Activated T-cell treated with anti-CD3 and anti-CD28 coated beads, Interleukin-2, amount 50 U/mL, for 24 hours (primary cell): ENCODE measurements around the gene NOD2.

Source experiments
- DNase-seq: peaks from one replicate; pipeline ENCODE4 v3.0.0-alpha.2; 2020
- H3K27ac Mint-ChIP-seq: 2 replicates; pipeline ENCODE4 v1.8.0; 2020; ENCODE audit warnings: mild to moderate bottlenecking, mixed read lengths
- H3K27me3 Mint-ChIP-seq: 2 replicates; pipeline ENCODE4 v1.8.0; 2020; ENCODE audit warnings: mixed read lengths
- H3K36me3 Mint-ChIP-seq: 2 replicates; pipeline ENCODE4 v1.8.0; 2020; ENCODE audit warnings: low read depth, mixed read lengths
- H3K4me1 Mint-ChIP-seq: 2 replicates; pipeline ENCODE4 v1.8.0; 2020; ENCODE audit warnings: low read depth, mixed read lengths
- H3K4me3 Mint-ChIP-seq: 2 replicates; pipeline ENCODE4 v1.8.0; 2020; ENCODE audit warnings: mild to moderate bottlenecking, moderate library complexity, mixed read lengths
- H3K9me3 Mint-ChIP-seq: 2 replicates; pipeline ENCODE4 v1.8.0; 2020; ENCODE audit warnings: mixed read lengths

Gene NOD2

DNA sequence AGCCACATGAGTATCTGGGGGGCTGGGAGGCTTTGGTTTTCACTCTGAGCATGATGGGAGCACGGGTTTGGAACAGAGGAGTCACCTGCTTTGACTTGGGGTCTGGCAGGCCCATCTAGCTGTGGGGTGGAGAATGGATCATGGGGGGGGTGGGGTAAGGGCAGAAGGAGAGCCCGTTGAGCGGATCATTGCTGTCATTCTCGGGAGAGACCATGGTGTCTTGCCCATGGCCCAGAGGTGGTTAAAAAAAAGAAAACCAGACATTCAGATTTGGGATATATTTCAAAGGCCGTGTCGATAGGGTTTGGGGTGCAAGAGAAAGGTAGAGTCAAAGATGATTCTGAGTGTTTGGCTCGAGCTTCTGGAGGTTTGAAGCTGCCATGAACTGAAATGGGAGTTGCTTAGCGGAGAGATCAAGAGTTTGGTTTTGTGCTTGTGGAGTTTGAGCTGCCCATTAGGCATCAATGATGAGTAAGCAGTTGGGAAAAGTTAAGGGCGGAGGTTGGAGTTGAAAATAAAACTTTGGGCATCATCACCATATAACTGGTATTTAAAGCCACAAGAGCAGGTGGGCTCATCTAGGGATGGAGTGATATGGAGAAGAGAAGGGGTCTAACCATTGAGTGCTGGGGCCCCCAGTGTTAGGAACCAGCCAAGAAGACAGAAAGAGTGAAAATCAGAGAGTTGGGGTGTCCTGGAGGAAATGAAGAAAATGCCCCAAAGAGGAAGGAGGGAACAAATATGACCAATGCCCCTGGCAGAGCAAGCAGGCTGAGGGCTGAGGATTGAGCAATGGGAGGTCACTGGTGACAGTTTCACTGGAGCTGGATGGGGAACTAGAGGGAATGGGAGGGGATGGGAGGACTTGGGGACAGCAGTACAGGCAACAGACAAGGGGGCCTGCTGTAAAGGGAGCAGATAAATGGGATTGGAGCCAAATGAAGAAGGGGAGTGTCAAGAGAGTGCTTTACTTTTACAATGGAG lies 1.9 kb downstream of the NOD2 start:
- H3K4me1 Mint-ChIP-seq, result peaks cover 73% of the 10 kb centered on the region
- no peaks in the 10 kb centered on the region for H3K9me3 Mint-ChIP-seq
- H3K36me3 Mint-ChIP-seq, result peaks cover 10% of the 10 kb centered on the region
- H3K27ac Mint-ChIP-seq, result peak overlapping the region; percentile 45
- H3K4me3 Mint-ChIP-seq, result peak overlapping the region; percentile 74
- H3K27me3 Mint-ChIP-seq, result no peaks in the 10 kb centered on the region
- DNase-seq, result peak; percentile 23

DNA sequence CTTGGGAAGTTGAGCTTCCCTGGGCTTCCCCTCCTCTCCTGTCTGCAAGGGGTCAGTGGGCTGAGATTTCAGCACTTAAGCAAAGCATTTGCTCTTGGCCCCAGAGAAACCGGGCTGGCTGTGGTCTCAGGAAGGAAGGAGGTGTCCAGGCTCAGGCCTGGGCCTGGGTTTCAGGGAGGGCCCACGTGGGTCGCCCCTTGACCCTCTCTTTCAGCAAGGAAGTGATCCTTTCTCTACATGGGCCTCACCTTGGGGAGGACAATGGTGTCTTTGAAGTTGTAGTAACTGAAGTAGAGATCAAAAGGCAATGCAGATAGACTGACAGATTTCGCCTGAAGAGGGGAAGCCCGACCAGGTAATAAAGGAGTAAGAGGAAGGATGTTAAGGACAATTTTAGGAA lies 2.7 kb downstream of the NOD2 start:
- Mint-ChIP-seq H3K36me3 (peaks cover 15% of the 10 kb centered on the region), H3K4me3 (no peak overlapping the region), H3K27ac (peak overlapping the region; percentile 45), H3K9me3 (no peaks in the 10 kb centered on the region), H3K27me3 (no peaks in the 10 kb centered on the region), H3K4me1 (peaks cover 81% of the 10 kb centered on the region)
- DNase-seq, result peak; percentile 38

DNA sequence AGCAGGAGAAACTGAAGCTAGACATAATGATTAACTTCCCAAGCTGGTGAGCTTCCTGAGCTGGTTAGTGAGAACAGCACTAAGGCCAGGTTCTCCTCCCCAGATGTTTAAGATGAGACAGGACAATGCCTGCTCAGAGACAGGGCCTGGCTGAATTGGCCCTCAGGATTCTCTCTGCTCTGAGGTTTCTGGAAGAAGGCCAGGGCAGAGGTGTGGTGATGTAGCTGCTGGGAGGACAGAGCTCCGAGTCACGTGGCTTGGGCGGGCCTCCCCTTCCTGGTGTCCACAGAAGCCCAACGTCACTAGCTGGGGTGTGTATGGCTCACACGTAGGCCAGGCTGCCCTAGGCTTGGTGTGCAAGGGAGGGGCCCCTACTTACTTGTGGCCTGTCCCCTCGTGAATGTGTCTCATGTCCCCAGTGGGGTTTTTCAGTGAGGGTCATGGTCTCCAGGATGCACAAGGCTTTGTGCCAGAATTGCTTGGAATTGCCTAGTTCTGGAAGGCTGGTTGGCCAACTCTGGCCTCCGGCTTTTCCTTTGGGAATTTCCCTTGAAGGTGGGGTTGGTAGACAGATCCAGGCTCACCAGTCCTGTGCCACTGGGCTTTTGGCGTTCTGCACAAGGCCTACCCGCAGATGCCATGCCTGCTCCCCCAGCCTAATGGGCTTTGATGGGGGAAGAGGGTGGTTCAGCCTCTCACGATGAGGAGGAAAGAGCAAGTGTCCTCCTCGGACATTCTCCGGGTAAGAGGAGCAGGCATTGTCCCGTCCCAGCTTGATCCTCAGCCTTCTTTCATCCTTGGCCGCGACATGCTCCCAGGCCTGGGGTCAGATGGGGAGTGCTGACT lies 3.4 kb downstream of the NOD2 start:
- H3K27ac Mint-ChIP-seq, result peak overlapping the region; percentile 93
- DNase-seq, result peak; percentile 67
- peaks cover 21% of the 10 kb centered on the region for H3K36me3 Mint-ChIP-seq
- H3K9me3 Mint-ChIP-seq, result no peaks in the 10 kb centered on the region
- peak overlapping the region; percentile 74 for H3K4me3 Mint-ChIP-seq
- no peaks in the 10 kb centered on the region for H3K27me3 Mint-ChIP-seq
- H3K4me1 Mint-ChIP-seq, result peaks cover 86% of the 10 kb centered on the region

DNA sequence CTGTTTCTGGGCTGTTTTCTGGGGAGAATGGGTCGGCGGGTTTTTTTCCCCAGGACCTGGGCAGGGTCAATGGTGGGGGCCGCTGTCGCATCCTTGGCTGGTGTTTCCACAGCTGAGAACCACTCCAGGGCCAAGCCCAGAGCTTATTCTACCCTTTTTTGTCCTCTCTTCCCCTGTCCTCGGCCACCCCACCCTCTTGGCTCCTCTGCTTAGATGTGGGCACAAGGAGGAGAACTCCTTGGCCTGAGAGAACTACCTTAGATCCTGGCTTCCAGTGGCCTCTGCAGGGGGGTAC lies 4.0 kb downstream of the NOD2 start:
- H3K4me1 Mint-ChIP-seq, result peaks cover 86% of the 10 kb centered on the region
- no peaks in the 10 kb centered on the region for H3K9me3 Mint-ChIP-seq
- no peak for DNase-seq
- no peaks in the 10 kb centered on the region for H3K27me3 Mint-ChIP-seq
- H3K36me3 Mint-ChIP-seq, result peaks cover 21% of the 10 kb centered on the region
- H3K4me3 Mint-ChIP-seq, result peak overlapping the region; percentile 74
- H3K27ac Mint-ChIP-seq, result peak overlapping the region; percentile 93

DNA sequence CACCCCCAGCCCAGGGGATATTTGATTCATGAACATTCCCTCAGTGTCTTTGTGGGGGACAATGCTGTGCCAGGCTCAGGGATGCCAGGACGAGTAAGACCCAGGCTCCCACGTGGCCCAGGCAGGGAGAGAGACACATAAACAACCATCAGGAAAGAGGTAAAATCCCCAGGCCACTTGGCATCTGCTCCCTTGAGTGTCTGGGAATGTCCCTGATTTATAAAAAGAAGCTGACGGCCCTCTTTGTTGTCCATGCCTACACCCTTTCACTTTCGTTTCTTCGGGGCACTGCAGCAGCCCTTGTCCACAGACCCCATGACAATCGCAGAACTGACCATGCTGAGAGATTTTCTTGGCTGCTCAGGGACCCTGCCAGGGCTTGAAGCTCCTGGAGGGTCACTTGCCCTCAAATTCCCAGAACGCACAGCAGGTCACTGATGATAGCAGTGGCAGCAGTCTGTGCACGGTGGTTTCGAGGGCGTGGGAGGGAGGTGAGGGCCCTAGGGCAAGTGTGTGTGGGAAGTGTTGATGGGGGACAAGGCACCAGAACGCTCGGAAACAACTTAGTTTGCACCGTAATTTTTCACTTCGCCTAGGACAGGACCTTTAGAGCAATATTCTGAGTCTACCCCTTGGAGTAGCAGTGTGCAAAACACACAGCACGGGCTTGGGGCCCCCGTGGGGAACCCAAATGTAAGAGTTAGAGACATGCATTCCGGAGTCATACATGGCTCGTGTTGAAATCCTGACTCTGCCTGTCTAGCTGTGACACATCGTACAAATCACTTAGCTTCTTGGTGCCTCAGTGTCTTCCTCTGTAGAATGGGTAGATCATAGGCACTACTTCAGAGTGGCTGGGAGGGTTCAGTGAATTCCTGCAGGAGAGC lies 4.7 kb downstream of the NOD2 start:
- Mint-ChIP-seq H3K27me3 (no peaks in the 10 kb centered on the region), H3K27ac (peak overlapping the region; percentile 93), H3K36me3 (peaks cover 26% of the 10 kb centered on the region), H3K9me3 (no peaks in the 10 kb centered on the region), H3K4me1 (peaks cover 88% of the 10 kb centered on the region), H3K4me3 (peak overlapping the region; percentile 74)
- peak; percentile 79 for DNase-seq

DNA sequence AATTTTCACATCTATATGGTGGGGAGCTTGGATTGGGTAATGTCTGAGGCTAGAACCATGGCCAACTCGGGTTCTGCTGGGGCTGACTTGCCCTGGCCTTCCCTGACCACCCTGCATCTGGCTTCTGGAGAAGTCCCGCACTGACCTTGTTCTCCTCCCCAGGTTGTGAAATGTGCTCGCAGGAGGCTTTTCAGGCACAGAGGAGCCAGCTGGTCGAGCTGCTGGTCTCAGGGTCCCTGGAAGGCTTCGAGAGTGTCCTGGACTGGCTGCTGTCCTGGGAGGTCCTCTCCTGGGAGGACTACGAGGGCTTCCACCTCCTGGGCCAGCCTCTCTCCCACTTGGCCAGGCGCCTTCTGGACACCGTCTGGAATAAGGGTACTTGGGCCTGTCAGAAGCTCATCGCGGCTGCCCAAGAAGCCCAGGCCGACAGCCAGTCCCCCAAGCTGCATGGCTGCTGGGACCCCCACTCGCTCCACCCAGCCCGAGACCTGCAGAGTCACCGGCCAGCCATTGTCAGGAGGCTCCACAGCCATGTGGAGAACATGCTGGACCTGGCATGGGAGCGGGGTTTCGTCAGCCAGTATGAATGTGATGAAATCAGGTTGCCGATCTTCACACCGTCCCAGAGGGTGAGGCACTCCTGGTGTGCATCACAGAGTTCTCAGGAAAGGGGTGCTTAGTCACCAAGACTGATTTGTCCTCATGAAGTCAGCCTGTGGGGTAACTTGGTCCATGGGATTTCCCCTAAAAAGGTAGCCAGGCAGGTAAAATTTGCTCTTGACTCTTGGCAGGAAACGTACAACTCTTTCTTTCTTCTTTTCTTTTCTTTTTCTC lies 6.1 kb downstream of the NOD2 start:
- peak overlapping the region; percentile 74 for H3K4me3 Mint-ChIP-seq
- H3K27ac Mint-ChIP-seq, result peak overlapping the region; percentile 93
- DNase-seq, result peak; percentile 75
- H3K4me1 Mint-ChIP-seq, result peaks cover 80% of the 10 kb centered on the region
- H3K27me3 Mint-ChIP-seq, result no peaks in the 10 kb centered on the region
- H3K9me3 Mint-ChIP-seq, result peaks cover 7% of the 10 kb centered on the region
- peaks cover 36% of the 10 kb centered on the region for H3K36me3 Mint-ChIP-seq

DNA sequence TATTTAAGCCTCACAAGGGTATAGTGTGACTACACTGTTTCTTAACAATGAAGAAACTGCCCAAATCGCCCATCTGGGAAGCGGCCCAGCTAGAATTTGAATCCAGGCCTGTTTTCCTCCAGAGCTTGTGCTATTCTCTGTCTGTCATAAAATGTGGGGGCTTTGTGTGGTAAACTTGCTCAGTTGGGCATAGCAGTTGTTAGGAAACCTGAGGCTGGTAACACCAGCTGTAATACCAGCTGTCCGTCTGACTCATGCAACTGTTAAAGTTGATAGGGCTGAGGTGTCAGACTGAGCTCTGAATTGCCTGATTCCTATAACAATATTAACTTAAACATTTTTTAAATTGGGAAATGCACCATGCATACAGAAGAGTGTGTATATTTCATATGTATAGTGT lies 9.3 kb downstream of the NOD2 start:
- peak; percentile 28 for DNase-seq
- Mint-ChIP-seq H3K27me3 (no peaks in the 10 kb centered on the region), H3K9me3 (peaks cover 19% of the 10 kb centered on the region), H3K27ac (no peak overlapping the region), H3K36me3 (peaks cover 53% of the 10 kb centered on the region), H3K4me3 (no peak overlapping the region), H3K4me1 (peaks cover 72% of the 10 kb centered on the region)

DNA sequence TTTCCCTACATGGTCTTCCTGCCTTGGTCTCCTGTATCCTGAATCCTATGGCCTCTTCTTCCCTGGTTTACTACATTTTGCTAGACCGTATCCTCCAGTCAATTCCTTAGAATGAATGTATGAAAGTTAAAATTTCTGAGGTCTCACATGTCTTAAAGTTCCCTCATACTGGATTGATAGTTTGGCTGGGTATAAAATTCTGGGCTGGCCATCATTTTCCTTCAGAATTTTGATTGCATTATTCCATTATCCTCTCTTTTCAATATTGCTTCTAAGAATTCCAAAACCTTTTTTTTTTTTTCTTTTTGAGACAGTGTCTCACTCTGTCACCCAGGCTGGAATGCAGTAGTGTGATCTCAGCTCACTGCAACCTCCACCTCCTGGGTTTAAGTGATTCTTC lies 10.8 kb downstream of the NOD2 start:
- peaks cover 51% of the 10 kb centered on the region for H3K36me3 Mint-ChIP-seq
- DNase-seq, result no peak
- H3K27me3 Mint-ChIP-seq, result no peaks in the 10 kb centered on the region
- H3K9me3 Mint-ChIP-seq, result peaks cover 19% of the 10 kb centered on the region
- no peak overlapping the region for H3K4me3 Mint-ChIP-seq
- H3K4me1 Mint-ChIP-seq, result peaks cover 72% of the 10 kb centered on the region
- no peak overlapping the region for H3K27ac Mint-ChIP-seq

DNA sequence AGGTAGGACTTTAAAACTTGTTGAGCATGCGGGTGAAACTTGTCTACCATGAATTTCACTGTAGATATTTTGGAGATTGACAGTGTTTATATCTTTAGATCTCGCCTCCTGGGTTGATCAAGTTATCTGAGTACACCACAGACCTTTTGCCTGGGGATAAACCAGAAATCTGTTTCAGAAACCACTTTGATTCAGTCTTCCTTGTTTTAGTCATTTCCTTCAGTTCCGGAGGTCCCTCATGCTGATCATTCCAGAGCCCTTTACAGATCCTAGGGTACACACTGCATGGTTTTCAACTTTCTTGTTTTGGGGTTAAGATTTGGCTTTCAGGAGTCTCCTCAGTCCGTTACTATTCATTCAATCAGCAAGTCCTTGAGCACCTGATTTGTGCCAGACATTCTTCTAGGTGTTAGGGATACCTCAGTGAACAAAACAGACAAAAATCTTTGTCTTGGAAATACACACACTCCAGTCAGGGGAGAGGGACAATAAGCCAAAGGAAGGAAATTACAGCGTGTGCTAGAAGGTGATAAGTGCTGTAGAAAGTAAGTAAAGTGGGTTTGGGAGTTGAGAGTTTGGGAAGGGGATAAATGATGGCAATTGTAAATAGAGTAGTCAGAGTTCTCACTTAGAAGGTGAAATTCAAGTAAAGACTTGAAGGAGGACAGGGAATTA lies 12.2 kb downstream of the NOD2 start:
- Mint-ChIP-seq H3K9me3 (peaks cover 19% of the 10 kb centered on the region), H3K27me3 (no peaks in the 10 kb centered on the region), H3K4me3 (no peak overlapping the region), H3K36me3 (peaks cover 45% of the 10 kb centered on the region), H3K4me1 (peaks cover 68% of the 10 kb centered on the region), H3K27ac (no peak overlapping the region)
- no peak for DNase-seq

DNA sequence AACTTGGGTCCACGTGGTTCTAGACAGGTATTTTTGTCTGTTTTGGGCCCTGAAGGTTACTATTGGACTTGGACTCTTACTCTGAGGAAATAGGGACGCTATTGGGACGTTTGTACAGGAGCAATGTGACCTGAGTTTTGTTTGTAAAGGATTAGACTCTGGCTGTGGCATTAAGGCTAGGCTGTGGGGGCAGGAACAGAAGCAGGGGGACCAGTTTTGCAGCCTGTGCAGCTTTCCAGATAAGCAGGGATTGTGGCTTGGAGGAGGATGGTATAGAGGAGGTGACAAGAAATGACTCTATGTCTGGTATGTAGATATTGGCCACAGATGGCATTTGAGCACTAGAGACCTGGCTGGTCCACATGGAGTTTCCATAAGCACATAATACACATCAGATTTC lies 12.8 kb downstream of the NOD2 start:
- no peak overlapping the region for H3K27ac Mint-ChIP-seq
- peaks cover 43% of the 10 kb centered on the region for H3K36me3 Mint-ChIP-seq
- no peaks in the 10 kb centered on the region for H3K27me3 Mint-ChIP-seq
- DNase-seq, result no peak
- no peak overlapping the region for H3K4me3 Mint-ChIP-seq
- H3K4me1 Mint-ChIP-seq, result peaks cover 62% of the 10 kb centered on the region
- H3K9me3 Mint-ChIP-seq, result peaks cover 19% of the 10 kb centered on the region

DNA sequence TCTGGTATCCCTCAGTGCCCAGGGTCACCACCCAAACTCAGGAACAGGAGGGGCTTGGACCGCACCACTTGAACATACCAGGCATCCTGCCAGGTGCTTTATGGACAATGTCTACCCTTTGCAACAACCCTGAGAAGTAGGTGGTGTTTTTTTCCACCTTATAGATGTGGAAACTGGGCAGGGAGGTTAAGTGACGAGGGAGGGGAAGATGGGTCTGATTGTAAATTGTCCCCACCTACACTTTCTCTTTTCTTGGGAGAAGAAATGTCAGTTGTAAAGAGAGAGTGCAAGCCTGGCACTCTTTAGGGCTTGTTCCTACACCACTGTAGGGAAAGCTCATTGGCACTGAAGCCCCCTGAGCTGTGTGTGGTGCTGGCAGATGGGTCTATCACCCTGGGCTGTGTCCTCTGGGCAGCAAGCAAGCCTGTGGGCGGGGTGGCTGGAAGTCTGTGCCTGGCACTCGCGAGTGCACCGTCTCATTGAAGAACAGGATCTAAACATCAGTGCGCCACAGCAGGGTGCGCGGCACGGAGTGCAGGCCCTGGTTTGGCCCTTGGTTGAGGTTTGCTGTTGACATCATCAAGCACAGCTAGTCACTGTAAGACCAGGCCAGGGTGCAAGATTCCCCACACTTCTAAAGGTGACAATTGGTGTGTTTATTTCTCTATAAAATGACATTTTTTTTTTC lies 15.1 kb downstream of the NOD2 start:
- Mint-ChIP-seq H3K27me3 (no peaks in the 10 kb centered on the region), H3K36me3 (peaks cover 41% of the 10 kb centered on the region), H3K9me3 (peaks cover 19% of the 10 kb centered on the region), H3K4me3 (peak overlapping the region; percentile 48), H3K4me1 (peaks cover 49% of the 10 kb centered on the region), H3K27ac (peak overlapping the region; percentile 90)
- DNase-seq, result peak; percentile 56

DNA sequence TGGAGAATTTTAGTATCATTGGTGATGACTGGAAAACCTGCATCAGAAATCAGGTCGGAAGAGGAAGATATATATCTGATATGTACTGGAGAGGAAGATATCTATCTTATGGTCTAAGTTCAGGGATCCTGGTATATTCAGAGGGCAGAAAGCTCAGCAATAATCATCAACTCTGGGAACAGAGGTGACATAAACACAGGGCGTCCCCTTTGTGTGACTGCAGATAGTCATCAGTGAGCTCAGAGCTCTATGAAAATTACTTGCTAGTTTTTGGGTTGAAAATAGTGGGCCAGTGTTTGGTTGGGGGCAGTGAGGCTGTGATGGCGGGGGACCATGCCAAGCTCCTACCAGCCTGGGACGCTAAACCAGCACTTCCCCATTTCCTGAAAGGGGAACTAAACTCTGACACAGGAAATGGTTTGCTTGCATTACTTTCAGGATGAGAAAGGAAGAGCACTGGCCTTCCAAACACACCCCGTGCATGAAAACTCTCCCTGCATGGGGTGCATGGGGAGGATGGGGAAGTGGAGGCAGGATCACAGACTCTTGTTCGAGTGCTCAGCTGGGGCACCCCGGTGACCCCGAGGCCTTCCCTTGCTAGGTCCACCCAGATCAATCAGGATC lies 15.8 kb downstream of the NOD2 start:
- no peak for DNase-seq
- peak overlapping the region; percentile 90 for H3K27ac Mint-ChIP-seq
- peak overlapping the region; percentile 48 for H3K4me3 Mint-ChIP-seq
- H3K4me1 Mint-ChIP-seq, result peaks cover 49% of the 10 kb centered on the region
- H3K27me3 Mint-ChIP-seq, result no peaks in the 10 kb centered on the region
- H3K9me3 Mint-ChIP-seq, result peaks cover 13% of the 10 kb centered on the region
- H3K36me3 Mint-ChIP-seq, result peaks cover 34% of the 10 kb centered on the region
